Endothelial cell of umbilical vein (primary cell): ENCODE data around the gene C14orf180. TPM values are rescaled to one million over a fixed set of nuclear protein-coding genes. Genes with fewer than 3 reads are reported as not detected.

Experiments used
- BruUV-seq: library from RNA; stranded (reverse); fragments of 400-500 nt; replicated peaks from 2 replicates; lab custom pipeline; 2021; lab: Mats Ljungman, UMichigan
- CTCF ChIA-PET: fragments of 300-600, 350-600 bp; sonication (Branson Sonifier 250); formaldehyde crosslinking; loops from one replicate; lab custom pipeline; 2021; ENCODE audit warnings: antibody characterized with exemption, inconsistent platforms; lab: Charles Lee
- POLR2A ChIA-PET: fragments of 300-600, 350-600 bp; sonication (Branson Sonifier 250); formaldehyde crosslinking; loops from one replicate; lab custom pipeline; 2021; ENCODE audit warnings: antibody characterized with exemption, inconsistent platforms; lab: Charles Lee
- DNase-seq: peaks from one replicate; pipeline ENCODE4 v3.0.0-alpha.2; 2011; ENCODE audit warnings: low read depth, low spot score
- FAIRE-seq: peaks from 2 replicates; lab custom pipeline; 2011; peaks lifted over from hg19 to GRCh38; lab: Jason Lieb, UNC
- H2AFZ ChIP-seq: 2 replicates; pipeline ENCODE4 v1.6.0; 2012; ENCODE audit warnings: low read depth, low read length, control low read depth, inconsistent platforms
- H3K27ac ChIP-seq: 2 replicates; pipeline ENCODE4 v1.5.1; 2011; ENCODE audit warnings: low read depth, mild to moderate bottlenecking, control low read depth, low read length, moderate library complexity; ENCODE audit not compliant: insufficient read depth
- H3K27me3 ChIP-seq, 2 experiments: 2 replicates each; pipeline versions ENCODE4 v1.6.0 to v1.6.1; 2011; ENCODE audit warnings: low read length in 2 of 2, mixed read lengths in 1 of 2; ENCODE audit not compliant: control insufficient read depth in 2 of 2, insufficient read depth in 2 of 2
- H3K36me3 ChIP-seq, 2 experiments: 2 replicates in 1 of 2; 3 replicates in 1 of 2; pipeline ENCODE4 v1.5.1; 2011; ENCODE audit warnings: low read length in 2 of 2, mild to moderate bottlenecking in 1 of 2, moderate library complexity in 1 of 2; ENCODE audit not compliant: control insufficient read depth in 2 of 2, insufficient read depth in 2 of 2; ENCODE audit errors: extremely low read depth in 1 of 2
- H3K4me1 ChIP-seq: 3 replicates; pipeline ENCODE4 v1.5.1; 2011; ENCODE audit warnings: mild to moderate bottlenecking, low read length; ENCODE audit not compliant: control insufficient read depth, insufficient read depth; ENCODE audit errors: extremely low read depth
- H3K4me2 ChIP-seq: 2 replicates; pipeline ENCODE4 v1.6.1; 2011; ENCODE audit warnings: low read length, control low read depth, mixed read lengths; ENCODE audit not compliant: insufficient read depth
- H3K4me3 ChIP-seq, 3 experiments: fragments of 200-600 bp in 1 of 3; sonication (generic), shearing (Covaris generic) in 1 of 3; replicated peaks in 1 of 3; 2 replicates each; pipeline ENCODE4 v1.5.1; 2011 to 2016; ENCODE audit warnings: control low read depth in 3 of 3, low read length in 3 of 3, mild to moderate bottlenecking in 2 of 3, inconsistent platforms in 1 of 3, low read depth in 1 of 3, moderate library complexity in 1 of 3; ENCODE audit not compliant: insufficient read depth in 1 of 3
- H3K79me2 ChIP-seq: 2 replicates; pipeline ENCODE4 v1.6.0; 2012; ENCODE audit warnings: low read length, inconsistent platforms; ENCODE audit not compliant: control insufficient read depth, insufficient read depth
- H3K9ac ChIP-seq: replicated peaks from 2 replicates; pipeline ENCODE3; 2011; ENCODE audit warnings: low read length, control low read depth; ENCODE audit not compliant: insufficient read depth; ENCODE audit errors: extremely low read depth
- H3K9me1 ChIP-seq: replicated peaks from 3 replicates; pipeline ENCODE4 v1.6.0; 2011; ENCODE audit warnings: mild to moderate bottlenecking, low read length; ENCODE audit not compliant: control insufficient read depth, insufficient read depth; ENCODE audit errors: extremely low read depth
- H3K9me3 ChIP-seq: replicated peaks from 2 replicates; pipeline ENCODE4 v1.5.1; 2012; ENCODE audit warnings: low read length, inconsistent platforms; ENCODE audit not compliant: control insufficient read depth, insufficient read depth
- H4K20me1 ChIP-seq: replicated peaks from 2 replicates; pipeline ENCODE3; 2011; ENCODE audit warnings: mild to moderate bottlenecking, low read length; ENCODE audit not compliant: control insufficient read depth, insufficient read depth; ENCODE audit errors: extremely low read depth
- CTCF ChIP-seq, 2 donors: IDR thresholded peaks; 1 replicate in 1 of 2; 2 replicates in 1 of 2; pipeline ENCODE4 v1.5.1; 2011; ENCODE audit warnings: low read length in 2 of 2, mild to moderate bottlenecking in 2 of 2, moderate library complexity in 2 of 2, control low read depth in 1 of 2, inconsistent platforms in 1 of 2, low read depth in 1 of 2; ENCODE audit not compliant: insufficient read depth in 1 of 2; ENCODE audit errors: extremely low read depth in 1 of 2
- EZH2 ChIP-seq: IDR thresholded peaks from 2 replicates; pipeline ENCODE4 v1.6.1; 2012; ENCODE audit warnings: borderline replicate concordance, low read depth, mild to moderate bottlenecking, moderate library complexity, low read length, inconsistent platforms; ENCODE audit not compliant: severe bottlenecking
- FOS ChIP-seq: IDR thresholded peaks from 2 replicates; pipeline ENCODE4 v1.6.1; 2011; ENCODE audit warnings: mild to moderate bottlenecking, low read length, moderate library complexity, borderline replicate concordance; ENCODE audit not compliant: insufficient read depth
- GATA2 ChIP-seq: IDR thresholded peaks from 2 replicates; pipeline ENCODE4 v1.7.0; 2011; ENCODE audit warnings: low read depth, mild to moderate bottlenecking, moderate library complexity, mixed read lengths, low read length; ENCODE audit not compliant: insufficient read length, insufficient read depth
- JUN ChIP-seq: IDR thresholded peaks from 2 replicates; pipeline ENCODE4 v1.6.1; 2011; ENCODE audit warnings: borderline replicate concordance, low read depth; ENCODE audit not compliant: insufficient read length, insufficient read depth
- MAX ChIP-seq: IDR thresholded peaks from 2 replicates; pipeline ENCODE4 v1.6.1; 2011; ENCODE audit not compliant: insufficient read depth, insufficient read length
- MYC ChIP-seq: IDR thresholded peaks from one replicate; pipeline ENCODE4 v1.6.1; 2011; ENCODE audit warnings: mild to moderate bottlenecking, low read depth, low read length
- POLR2A ChIP-seq: IDR thresholded peaks from 2 replicates; pipeline ENCODE4 v1.6.1; 2012; ENCODE audit warnings: low read depth, mild to moderate bottlenecking, control low read depth, low read length
- POLR2AphosphoS5 ChIP-seq: IDR thresholded peaks from 2 replicates; pipeline ENCODE4 v1.6.1; 2012; ENCODE audit warnings: low read depth, mild to moderate bottlenecking, control low read depth, low read length, moderate library complexity; ENCODE audit not compliant: insufficient read depth
- dilution Hi-C: fragments of 300-500 bp; cut with MboI; formaldehyde crosslinking; loops from one replicate; pipeline ENCODE4 v1.15.0; 2019; ENCODE audit warnings: low sequenced_read_pairs; ENCODE audit not compliant: extremely low pct_ligation_motif_present
- intact Hi-C: fragments of 100-400 bp; cut with micrococcal nuclease; formaldehyde crosslinking; loops from one replicate; pipeline ENCODE4 v1.10.0; 2022
- polyA plus RNA-seq, 4 experiments: library from polyadenylated mRNA; depleted of rRNA in 3 of 4; stranded (reverse) in 3 of 4; unstranded in 1 of 4; fragments of >200 nt; gene quantifications; 2 replicates each; pipeline versions ENCODE4 v1.2.1 to v1.2.3, GENCODE V29; 2011 to 2012; ENCODE audit warnings: missing spikeins in 1 of 4
- total RNA-seq: library from RNA; stranded (reverse); gene quantifications from 2 replicates; pipeline ENCODE4 v1.2.3, GENCODE V29; 2021

The C14orf180 gene
- total and polyA plus RNA-seq, 2 donors (not counting 3 experiments of a cell fraction or from before 2014, with no cell fraction given) = not detected

- no peak overlapping the region for H3K9ac ChIP-seq
- no peaks in the 10 kb centered on the region for H4K20me1 ChIP-seq
- no peaks in the 10 kb centered on the region for H3K79me2 ChIP-seq
- peaks cover 0 to 3% of the 10 kb centered on the region in 2 experiments for H3K27me3 ChIP-seq
- H3K4me2 ChIP-seq = no peak overlapping the region
- no peaks in the 10 kb centered on the region for H3K36me3 ChIP-seq
- dilution Hi-C loops = no loop called here
- H3K9me1 ChIP-seq = no peaks in the 10 kb centered on the region
- DNase-seq (no peak), FAIRE-seq (no peak)
- POLR2A ChIA-PET = no interaction called here
- CTCF ChIA-PET = interaction anchor here (0.7 kb wide), 1 partner anchor 466 kb away, joined by 5 read pairs; no protein-coding TSS in a partner anchor
- no peaks in the 10 kb centered on the region for H3K4me1 ChIP-seq
- intact Hi-C loops = no loop called here
- TF ChIP-seq POLR2A (no peak), GATA2 (no peak), POLR2AphosphoS5 (no peak), FOS (no peak), CTCF (IDR thresholded peaks at IDR 0.05; ENCODE audit: extremely low read depth in 1 of 2, insufficient read depth in 1 of 2, low read depth in 1 of 2, low read length in 2 of 2) (no peak), EZH2 (no peak), JUN (no peak), MYC (no peak), MAX (no peak)
- H3K4me3 ChIP-seq = no peak overlapping the region
- no peak overlapping the region for H2AFZ ChIP-seq
- no peaks in the 10 kb centered on the region for H3K9me3 ChIP-seq
- BruUV-seq = no TSS peak
- no peak overlapping the region for H3K27ac ChIP-seq
These were observed 24.3 kb downstream of the C14orf180 start for GRCh38 chr14:104603711-104604401.
